HG03139 (cell line): Measurements from ENCODE around the gene UCHL5.
A peak's percentile ranks its signal among the peaks of the same experiment; 100 is the strongest.
"Not testable (repeated sequence)": the region's sequence is repeated elsewhere in the genome, so short reads cannot be mapped to it uniquely, and the experiment has no call there.

Experiments
- ATAC-seq: cut with Tn5 transposase; IDR thresholded peaks from one replicate; pipeline ENCODE4 v1.9.1; 2021; ENCODE audit not compliant: unreplicated experiment

Gene UCHL5

DNA sequence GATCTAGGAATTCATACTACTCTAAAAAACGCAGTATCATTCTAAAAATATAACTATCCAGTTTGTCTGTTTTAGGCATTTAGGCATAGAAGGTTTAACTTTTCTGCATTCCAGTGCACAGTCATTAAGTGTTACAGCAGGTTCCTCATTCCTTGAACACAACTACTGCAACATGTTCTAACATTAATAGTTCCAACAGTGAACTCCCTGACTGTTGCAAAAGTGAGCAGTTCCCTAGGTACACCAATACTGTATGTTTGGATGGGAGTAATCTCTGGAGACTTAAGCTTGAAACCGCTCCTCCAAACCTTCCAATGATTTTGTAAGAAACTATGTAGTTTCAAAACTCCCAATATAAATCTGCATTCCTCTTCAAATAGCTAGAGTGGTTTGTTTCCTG, 46.2 kb downstream of the UCHL5 start:
- no peak for ATAC-seq

DNA sequence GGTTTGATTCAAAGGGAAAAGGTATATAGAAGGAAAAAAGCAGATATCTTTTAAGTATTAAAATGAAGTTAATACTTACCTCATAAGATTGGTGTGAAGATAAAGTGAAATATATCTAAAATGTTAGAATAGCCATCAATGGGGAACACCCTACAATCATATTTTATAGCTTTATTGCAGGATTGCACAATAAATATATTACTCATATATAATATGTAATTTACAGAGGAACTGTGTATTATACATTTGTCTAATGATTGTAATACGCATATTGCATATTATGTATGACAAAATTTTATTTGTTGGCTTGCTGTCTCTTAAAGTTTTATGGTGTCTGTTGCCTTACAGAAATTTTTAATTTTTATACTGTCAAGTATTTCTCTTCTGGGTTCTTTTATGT, 47.8 kb downstream of the UCHL5 start:
- no peak for ATAC-seq

- no peak for ATAC-seq
Observed at GRCh38 chr1:193009501-193009900, 49.7 kb downstream of the UCHL5 start.

- no peak for ATAC-seq
Observed at GRCh38 chr1:193005785-193006184, 53.4 kb downstream of the UCHL5 start.

- no peak for ATAC-seq
Observed at GRCh38 chr1:192998536-192998935, 60.6 kb downstream of the UCHL5 start.

DNA sequence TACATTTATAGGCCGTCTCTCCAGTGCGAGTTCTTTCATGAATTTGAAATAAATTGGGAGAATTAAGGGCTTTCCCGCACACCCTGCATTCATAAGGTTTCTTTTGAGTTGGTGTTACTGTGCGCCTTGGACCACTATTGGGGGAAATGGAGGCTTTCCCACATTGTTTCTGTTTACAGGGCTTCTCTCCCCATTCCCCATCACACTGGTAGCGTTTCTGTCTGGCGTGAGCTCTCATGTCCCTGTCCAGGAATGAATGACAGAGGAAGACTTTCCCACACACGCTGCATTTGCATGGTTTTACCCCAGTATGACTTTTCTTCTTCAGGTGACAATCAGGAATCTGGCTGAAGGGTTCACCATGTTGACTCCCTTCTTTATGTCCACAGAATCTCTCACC, 65.0 kb downstream of the UCHL5 start:
- no peak for ATAC-seq

- ATAC-seq: no peak
Observed at GRCh38 chr1:192993426-192994085, 65.6 kb downstream of the UCHL5 start.

DNA sequence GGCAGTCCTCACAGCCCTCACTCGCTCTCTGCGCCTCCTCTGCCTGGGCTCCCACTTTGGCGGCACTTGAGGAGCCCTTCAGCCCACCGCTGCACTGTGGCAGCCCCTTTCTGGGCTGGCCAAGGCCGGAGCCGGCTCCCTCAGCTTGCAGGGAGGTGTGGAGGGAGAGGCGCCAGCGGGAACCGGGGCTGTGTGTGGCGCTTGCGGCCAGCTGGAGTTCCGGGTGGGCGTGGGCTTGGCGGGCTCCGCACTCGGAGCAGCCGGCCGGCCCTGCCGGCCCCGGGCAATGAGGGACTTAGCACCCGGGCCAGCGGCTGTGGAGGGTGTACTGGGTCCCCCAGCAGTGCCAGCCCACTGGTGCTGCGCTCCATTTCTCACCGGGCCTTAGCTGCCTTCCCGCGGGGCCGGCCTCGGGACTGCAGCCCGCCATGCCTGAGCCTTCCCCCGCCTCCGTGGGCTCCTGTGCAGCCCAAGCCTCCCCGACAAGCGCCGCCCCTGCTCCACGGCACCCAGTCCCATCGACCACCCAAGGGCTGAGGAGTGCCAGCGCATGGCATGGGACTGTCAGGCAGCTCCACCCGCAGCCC, 72.3 kb downstream of the UCHL5 start:
- ATAC-seq: not testable (repeated sequence)

- no peak for ATAC-seq
Observed at GRCh38 chr1:192986110-192986747, 72.9 kb downstream of the UCHL5 start.

DNA sequence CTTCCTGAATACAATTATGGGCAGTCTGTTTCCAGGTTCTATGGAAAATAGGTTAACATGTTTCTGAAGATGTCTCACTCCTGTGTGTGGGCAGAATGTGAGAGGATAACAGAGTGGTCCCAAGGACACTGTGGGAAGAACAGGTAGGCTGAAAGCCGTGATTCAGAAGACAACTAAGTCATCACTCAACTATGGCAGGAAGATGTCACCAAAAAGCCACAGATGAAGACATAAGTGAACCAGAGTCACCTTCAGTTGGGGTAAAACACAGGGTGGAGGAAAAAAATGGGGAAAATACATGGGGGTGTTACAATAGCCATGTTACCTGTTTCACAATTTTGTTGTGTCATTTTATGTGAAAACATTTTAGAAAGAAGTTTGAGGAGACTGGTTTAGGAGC, 75.1 kb downstream of the UCHL5 start:
- no peak for ATAC-seq

GRCh38 chr1:192983349-192983980, 75.7 kb downstream of the UCHL5 start:
- peak; percentile 64 for ATAC-seq

DNA sequence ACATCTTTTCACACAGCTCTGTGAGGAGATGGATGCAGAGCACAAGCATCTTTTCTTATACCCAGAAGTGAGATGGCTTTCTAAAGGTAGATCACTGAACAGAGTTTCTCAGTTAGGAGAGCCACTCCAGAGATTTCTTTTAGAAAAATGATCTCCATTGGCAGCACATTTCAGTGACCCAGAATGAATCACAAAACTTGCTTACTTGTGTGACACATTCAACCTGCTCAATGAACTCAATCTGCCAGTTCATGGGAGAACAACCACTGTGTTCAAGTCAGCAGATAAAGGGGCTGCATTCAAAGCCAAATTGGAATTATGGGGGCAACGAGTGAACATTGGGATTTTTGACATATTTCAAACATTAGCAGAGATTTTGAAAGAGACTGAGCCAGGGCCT, 78.3 kb downstream of the UCHL5 start:
- no peak for ATAC-seq

GRCh38 chr1:192980334-192980733, 78.8 kb downstream of the UCHL5 start:
- not testable (repeated sequence) for ATAC-seq

DNA sequence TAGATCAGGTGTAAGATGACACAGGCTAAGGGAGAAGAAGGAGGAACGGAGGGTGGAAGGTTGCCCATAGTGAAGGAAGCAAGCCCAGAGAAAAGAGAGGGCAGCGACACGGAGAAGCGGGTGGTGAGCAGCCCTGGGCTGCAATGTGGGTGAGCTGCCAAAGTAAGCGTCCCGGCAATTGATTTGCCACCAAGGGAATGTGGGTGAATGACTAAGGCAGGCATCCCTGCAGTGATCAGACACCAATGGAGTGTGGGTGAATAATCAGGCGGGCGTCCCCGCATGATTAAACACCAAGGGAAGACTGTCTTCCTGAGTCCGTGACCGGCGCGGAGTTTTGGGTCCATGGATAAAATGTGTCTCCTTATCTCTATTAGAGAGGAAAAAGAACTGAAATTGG, 79.6 kb downstream of the UCHL5 start:
- no peak for ATAC-seq

DNA sequence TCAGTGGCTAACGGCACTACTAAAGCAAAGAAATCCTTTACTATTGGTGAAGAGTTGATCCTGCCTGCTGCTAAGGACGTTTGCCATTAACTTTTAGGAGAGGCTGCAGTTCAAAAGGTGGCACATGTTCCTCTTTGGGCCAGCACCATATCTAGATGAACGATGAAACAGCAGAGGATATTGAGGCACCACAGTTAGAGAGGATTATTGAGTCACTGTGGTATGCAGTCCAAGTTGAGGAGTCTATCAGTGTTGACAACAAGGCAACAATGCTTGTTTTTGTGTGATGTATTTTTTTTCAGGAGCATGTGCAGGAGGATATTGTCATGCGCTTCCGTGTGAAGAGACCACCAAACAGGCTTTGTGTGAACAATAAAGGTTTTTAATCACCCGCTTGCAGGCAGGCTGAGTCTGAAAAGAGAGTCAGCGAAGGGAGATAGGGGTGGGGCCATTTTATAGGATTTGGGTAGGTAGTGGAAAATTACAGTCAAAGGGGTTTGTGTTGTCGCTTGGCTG, 80.9 kb downstream of the UCHL5 start:
- ATAC-seq: no peak

GRCh38 chr1:192977089-192977706, 82.0 kb downstream of the UCHL5 start:
- no peak for ATAC-seq

DNA sequence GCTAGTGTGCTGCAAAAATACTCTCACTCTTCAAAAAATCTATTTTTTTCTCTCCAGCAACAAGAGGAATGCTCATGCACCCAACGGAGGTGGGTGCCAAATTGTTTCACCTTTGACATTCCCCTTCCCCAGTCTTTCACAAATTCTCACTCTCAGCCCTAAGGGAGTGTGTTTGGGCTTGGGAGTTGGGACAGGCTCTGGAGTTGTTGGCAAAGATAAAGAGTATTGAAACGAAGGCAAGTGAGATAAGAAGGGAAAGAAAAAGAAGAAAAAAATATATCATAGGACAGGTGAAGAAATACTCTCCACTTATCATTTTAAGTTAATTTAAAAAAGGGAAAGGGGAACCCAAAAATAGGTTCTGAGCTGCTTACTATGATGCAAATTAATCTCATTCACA, 82.6 kb downstream of the UCHL5 start:
- no peak for ATAC-seq

DNA sequence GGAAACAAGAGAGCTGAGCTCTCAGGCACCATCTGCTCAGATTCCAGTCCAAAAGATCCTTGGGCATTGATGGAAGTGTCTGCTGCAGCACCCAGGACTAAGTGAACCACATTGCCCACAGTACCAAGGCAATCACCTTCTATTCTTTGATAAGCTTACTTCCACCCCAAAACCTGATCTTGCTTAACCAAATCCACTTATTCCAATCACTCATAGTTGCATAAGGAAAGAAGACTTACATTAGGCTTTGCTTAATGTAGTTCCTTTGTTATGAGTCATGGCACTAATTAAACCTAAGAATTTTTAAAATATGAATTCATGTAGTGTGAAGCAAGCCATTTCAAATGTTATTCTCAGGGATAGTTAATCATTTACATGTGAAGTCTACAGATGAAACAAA, 84.5 kb downstream of the UCHL5 start:
- ATAC-seq: no peak

DNA sequence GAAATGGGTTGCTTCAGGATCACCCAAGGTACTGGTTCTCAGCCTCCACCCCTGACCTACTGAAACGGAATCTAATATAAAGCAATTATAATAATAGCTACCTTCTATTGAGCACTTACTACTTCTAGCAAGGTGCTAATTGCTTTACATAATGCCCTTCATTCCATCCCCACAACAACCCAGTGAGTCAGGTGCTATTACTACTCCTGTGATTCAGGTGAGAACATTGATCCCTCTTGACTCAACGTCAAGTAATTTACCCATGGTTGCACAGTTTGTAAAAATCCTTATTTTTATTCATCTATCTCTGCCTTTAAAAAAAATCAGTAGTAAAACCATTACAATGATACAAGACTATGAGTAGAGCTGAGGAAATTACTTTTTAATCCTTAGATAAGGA, 85.2 kb downstream of the UCHL5 start:
- no peak for ATAC-seq

DNA sequence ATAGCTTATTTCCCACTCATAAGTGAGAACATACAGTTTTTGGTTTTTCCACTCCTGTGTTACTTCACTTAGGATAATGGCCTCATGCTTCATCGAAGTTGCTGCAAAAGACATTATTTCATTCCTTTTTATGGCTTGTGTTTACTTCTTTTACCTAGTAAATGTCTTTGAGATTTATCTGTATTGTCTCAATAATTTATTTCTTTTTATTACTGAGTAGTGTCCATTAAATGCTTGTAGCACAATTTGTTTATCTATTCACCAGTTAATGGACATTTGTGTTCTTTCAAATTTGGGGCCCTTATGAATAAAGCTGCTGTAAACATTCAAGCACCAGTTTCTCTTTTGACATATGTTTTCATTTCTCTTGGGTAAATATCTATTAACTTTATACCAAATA, 86.0 kb downstream of the UCHL5 start:
- no peak for ATAC-seq

DNA sequence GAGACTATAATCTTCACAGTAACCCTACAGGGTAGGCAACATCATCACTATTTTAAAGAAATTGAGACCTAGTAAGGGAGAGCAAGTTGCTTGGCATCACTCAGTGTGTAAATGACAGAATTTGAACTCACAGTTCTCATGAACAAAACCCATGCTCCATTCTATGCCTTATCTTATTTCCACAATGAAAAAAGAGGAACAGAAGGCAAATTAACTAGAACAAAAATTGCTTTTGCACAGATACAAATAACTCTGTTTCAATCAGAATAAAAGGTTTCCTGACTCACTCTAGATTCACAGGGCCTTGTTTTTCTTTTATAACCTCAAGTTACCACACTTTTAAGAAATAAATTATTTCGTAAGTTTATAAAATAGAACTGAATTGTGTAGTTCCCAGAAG, 90.1 kb downstream of the UCHL5 start:
- ATAC-seq: no peak
